ENCODE results near the gene MAP2.

MAP2 gene

DNA sequence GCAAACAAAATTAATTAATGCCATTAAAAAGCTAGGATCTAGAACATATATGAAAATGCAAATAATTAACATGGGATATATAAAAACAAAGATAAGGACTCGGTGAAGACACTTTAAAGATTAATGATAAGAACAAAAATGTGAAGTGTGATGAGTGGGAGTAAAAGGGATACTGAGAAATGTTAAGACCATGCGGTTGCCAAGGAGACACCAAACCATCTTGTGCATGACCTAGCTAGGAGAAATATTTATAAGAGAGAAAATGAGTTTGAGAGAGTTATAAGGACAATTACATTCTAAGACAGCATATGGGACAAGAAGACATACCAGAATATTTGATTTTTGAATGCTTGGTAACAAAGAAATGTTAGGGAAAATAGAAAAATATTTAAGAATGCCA is 25.4 kb upstream of the MAP2 start:
- no peak overlapping the region for H3K4me3 ChIP-seq (ENCODE audit: low read depth, low read length)
- TF ChIP-seq, protein P1, sequence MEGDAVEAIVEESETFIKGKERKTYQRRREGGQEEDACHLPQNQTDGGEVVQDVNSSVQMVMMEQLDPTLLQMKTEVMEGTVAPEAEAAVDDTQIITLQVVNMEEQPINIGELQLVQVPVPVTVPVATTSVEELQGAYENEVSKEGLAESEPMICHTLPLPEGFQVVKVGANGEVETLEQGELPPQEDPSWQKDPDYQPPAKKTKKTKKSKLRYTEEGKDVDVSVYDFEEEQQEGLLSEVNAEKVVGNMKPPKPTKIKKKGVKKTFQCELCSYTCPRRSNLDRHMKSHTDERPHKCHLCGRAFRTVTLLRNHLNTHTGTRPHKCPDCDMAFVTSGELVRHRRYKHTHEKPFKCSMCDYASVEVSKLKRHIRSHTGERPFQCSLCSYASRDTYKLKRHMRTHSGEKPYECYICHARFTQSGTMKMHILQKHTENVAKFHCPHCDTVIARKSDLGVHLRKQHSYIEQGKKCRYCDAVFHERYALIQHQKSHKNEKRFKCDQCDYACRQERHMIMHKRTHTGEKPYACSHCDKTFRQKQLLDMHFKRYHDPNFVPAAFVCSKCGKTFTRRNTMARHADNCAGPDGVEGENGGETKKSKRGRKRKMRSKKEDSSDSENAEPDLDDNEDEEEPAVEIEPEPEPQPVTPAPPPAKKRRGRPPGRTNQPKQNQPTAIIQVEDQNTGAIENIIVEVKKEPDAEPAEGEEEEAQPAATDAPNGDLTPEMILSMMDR (conservative IDR thresholded peaks at IDR 0.05; ENCODE audit: low read depth, low read length), result no peak
- no peak for DNase-seq (ENCODE audit: low read depth)

DNA sequence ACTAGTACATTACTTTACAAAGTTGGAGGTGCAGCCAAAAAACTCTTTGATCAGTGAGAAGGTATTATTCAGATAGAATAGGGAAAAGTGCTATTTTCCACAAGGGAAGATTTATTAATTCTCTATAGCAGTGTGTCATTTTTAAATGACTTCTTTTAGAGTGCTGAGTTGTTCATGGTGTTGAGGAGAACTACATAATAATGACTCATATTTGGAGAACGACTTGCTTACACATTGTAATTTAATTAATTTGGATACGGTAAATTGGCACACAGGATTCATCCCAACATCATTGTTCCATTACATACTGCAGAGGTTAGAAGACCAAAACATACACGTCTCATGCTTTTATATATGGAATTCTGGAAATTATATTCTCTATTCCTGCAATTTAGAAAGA is 22.1 kb upstream of the MAP2 start:
- TF ChIP-seq, protein P1 (conservative IDR thresholded peaks at IDR 0.05; ENCODE audit: low read depth, low read length), result no peak
- no peak for DNase-seq (ENCODE audit: low read depth)
- H3K4me3 ChIP-seq (ENCODE audit: low read depth, low read length), result no peak overlapping the region

DNA sequence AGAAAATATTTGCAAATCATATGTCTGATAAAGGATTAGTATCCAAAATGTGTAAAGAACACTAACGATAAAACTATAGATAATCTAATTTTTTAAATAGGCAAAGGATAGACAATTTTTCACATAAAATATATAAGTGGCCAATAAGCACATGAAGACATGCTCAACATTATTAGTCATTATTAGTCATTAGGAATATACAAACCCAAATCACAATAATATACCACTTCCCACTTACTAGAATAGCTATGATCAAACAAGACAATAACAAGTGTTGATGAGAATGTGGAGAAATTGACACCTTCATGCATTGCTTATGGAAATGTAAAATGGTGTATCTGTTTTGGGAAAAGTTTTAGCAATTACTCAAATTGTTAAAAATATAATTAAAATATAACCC is 12.6 kb upstream of the MAP2 start:
- TF ChIP-seq, protein P1 (conservative IDR thresholded peaks at IDR 0.05; ENCODE audit: low read depth, low read length), result no peak
- H3K4me3 ChIP-seq (ENCODE audit: low read depth, low read length), result no peak overlapping the region
- DNase-seq (ENCODE audit: low read depth), result no peak

DNA sequence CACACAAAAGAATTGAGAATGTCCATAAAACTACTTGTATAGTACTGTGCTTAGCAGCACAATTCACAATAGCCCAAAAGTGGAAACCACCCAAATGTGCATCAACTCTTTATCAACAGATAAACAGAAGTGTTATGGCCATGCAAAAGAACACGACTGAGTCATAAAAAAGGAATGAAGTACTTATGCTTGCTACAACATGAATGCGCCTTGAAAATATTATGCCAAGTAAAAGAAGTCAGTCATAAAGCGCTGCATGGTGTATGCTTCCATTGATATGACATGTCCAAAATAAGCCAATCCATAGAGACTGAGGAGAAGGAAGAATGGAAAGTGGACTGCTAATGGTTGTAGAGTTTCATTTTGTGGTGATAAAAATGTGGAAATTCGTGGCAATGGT is 12.1 kb upstream of the MAP2 start:
- TF ChIP-seq, protein P1 (conservative IDR thresholded peaks at IDR 0.05; ENCODE audit: low read depth, low read length), result no peak
- no peak for DNase-seq (ENCODE audit: low read depth)
- H3K4me3 ChIP-seq (ENCODE audit: low read depth, low read length), result no peak overlapping the region

DNA sequence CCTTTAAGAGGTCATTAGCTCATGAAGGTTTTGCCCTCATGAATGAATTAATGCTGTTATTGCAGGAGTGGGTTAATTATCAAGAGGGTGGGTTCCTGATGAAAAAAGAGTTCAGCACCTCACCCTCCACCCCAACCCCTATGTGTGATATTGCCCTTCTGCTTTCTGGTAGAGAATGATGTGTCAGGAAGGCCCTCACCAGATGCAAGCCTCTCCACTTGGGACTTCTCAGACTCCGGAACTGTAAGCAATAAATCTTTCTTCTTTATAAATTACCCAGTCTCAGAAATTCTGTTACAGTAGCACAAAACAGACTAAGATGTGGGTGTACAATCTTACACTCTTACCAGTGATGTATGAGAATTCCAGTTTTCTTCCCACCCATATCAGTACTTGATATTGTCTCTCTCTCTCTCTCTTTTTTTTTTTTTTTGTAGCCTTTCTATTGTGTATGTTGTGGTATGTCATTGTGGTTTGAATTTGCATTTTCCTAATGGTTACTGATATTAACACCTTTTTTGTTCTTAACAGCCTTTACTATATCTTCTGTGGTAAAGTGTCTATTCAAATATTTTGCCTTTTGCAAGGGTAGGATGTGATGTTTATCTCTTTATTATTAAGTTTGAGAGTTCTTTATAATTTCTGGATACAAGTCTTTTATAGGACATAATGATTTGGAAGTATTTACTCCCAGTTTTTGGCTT is 10.4 kb upstream of the MAP2 start:
- TF ChIP-seq, protein P1 (conservative IDR thresholded peaks at IDR 0.05; ENCODE audit: low read depth, low read length), result no peak
- H3K4me3 ChIP-seq (ENCODE audit: low read depth, low read length), result no peak overlapping the region
- no peak for DNase-seq (ENCODE audit: low read depth)

DNA sequence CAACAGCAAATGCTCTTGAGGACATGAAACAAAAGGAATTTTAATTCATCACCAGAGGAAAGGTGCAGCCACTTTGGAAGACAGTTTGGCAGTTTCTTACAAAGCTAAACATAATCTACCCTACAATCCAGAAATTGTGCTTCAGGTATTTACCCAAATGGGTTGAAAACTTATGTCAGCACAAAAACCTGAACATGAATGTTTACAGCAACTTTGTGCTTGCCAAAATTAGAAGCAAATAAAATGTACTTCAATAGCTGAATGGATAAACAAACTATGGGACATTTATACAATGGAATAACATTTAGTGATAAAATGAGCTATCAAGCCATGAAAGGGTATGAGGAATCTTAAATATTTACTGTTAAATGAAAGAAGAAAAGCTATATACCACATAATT is 6.9 kb upstream of the MAP2 start:
- no peak overlapping the region for H3K4me3 ChIP-seq (ENCODE audit: low read depth, low read length)
- DNase-seq (ENCODE audit: low read depth), result no peak
- TF ChIP-seq, protein P1 (conservative IDR thresholded peaks at IDR 0.05; ENCODE audit: low read depth, low read length), result no peak

DNA sequence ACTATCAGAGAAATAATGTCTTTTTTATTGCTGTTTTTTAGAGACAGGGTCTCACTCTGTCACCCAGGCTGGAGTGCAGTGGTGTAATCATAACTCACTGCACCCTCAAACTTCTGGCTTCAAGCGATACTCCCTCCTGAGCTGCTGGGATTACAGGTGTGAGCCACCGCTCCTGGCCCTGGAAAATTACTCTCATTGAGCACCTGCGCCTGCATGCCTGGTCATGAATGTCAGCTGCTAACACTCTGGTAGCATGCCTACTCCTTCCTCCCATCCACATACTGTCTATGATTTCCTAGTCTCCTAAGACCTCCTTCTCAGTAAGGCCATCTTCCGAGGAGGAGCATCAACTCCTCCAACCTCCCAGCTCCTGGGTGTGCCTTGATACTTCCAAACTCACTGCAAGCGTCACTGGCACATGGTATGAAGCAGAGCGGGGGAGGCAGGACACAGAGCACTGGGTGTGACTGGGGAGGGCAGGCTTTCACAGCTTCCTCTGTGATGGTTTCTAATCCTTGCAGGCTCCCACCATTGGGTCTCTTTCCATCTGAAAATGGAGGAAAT is 1.6 kb upstream of the MAP2 start:
- no peak for DNase-seq (ENCODE audit: low read depth)
- TF ChIP-seq, protein P1 (conservative IDR thresholded peaks at IDR 0.05; ENCODE audit: low read depth, low read length), result no peak
- H3K4me3 ChIP-seq (ENCODE audit: low read depth, low read length), result no peak overlapping the region
